ENCODE measurements around the gene CSRP3.

Gene CSRP3

GRCh38 chr11:19199771-19200170, 2.0 kb downstream of the CSRP3 start:
- Histone ChIP-seq H3K27ac (no peak overlapping the region), H3K4me3 (no peak overlapping the region)
- TF ChIP-seq, protein P1, sequence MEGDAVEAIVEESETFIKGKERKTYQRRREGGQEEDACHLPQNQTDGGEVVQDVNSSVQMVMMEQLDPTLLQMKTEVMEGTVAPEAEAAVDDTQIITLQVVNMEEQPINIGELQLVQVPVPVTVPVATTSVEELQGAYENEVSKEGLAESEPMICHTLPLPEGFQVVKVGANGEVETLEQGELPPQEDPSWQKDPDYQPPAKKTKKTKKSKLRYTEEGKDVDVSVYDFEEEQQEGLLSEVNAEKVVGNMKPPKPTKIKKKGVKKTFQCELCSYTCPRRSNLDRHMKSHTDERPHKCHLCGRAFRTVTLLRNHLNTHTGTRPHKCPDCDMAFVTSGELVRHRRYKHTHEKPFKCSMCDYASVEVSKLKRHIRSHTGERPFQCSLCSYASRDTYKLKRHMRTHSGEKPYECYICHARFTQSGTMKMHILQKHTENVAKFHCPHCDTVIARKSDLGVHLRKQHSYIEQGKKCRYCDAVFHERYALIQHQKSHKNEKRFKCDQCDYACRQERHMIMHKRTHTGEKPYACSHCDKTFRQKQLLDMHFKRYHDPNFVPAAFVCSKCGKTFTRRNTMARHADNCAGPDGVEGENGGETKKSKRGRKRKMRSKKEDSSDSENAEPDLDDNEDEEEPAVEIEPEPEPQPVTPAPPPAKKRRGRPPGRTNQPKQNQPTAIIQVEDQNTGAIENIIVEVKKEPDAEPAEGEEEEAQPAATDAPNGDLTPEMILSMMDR (IDR thresholded peaks at IDR 0.05), result no peak
- no peak for DNase-seq (ENCODE audit: low spot score)

GRCh38 chr11:19199048-19199447, 2.7 kb downstream of the CSRP3 start:
- Histone ChIP-seq H3K27ac (no peak overlapping the region), H3K4me3 (no peak overlapping the region)
- no peak for DNase-seq (ENCODE audit: low spot score)
- TF ChIP-seq, protein P1 (IDR thresholded peaks at IDR 0.05), result no peak

- DNase-seq (ENCODE audit: low spot score), result no peak
- Histone ChIP-seq H3K4me3 (no peak overlapping the region), H3K27ac (no peak overlapping the region)
- TF ChIP-seq, protein P1 (IDR thresholded peaks at IDR 0.05), result no peak
These were observed 5.4 kb downstream of the CSRP3 start for GRCh38 chr11:19196432-19196831.

DNA sequence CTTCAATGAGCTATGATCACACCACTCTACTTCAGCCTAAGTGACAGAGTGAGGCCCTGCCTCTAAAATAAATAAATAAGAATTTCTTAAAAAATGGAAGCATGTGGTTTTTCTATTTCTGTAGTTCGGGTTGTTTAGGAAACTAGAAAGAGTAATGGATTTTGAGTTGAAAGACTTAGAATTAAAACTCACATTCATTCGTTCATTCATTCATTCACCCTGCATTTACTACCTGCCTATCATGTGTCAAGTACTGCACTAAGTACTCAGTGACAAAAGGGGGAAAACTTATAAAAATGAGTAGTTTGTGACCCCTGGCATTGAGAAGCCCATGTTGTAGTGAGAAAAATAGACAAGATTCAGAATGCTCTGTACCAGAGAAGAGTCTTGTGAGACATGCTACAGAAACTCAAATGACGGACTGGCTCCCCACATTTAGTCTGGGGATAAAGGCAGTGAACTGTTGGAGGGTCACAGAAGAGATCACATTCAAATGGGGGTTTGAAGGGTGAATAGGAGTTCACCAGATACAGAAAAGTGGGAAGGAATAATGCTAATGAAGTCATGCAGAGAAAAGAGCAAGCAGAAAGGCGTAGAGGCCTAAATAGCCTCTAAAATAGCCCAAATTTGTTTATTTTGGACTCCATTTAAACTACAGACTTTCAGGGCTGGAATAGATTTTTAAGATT, 7.0 kb downstream of the CSRP3 start:
- DNase-seq (ENCODE audit: low spot score), result no peak
- Histone ChIP-seq H3K27ac (no peak overlapping the region), H3K4me3 (no peak overlapping the region)
- TF ChIP-seq, protein P1 (IDR thresholded peaks at IDR 0.05), result no peak

DNA sequence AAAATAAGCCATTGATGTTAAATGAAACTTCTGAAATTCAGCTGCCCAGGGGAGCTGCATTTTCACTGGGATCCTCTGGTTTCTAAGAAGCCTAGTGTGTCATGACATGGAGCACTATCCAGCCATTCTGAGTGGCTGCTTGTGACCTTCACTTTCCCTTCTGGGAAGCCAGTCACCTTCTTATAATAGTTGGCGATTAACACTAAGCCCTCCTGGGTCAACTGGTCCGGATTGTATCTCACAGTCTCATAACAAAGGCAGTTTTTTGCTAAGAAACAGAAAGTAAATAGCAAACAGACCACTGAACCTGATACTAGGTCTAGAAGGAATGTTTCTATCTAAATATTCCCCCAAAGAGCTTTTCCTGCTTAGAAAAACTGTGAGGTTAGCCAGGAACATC, 7.9 kb downstream of the CSRP3 start:
- Histone ChIP-seq H3K4me3 (no peak overlapping the region), H3K27ac (no peak overlapping the region)
- DNase-seq (ENCODE audit: low spot score), result no peak
- TF ChIP-seq, protein P1 (IDR thresholded peaks at IDR 0.05), result no peak

DNA sequence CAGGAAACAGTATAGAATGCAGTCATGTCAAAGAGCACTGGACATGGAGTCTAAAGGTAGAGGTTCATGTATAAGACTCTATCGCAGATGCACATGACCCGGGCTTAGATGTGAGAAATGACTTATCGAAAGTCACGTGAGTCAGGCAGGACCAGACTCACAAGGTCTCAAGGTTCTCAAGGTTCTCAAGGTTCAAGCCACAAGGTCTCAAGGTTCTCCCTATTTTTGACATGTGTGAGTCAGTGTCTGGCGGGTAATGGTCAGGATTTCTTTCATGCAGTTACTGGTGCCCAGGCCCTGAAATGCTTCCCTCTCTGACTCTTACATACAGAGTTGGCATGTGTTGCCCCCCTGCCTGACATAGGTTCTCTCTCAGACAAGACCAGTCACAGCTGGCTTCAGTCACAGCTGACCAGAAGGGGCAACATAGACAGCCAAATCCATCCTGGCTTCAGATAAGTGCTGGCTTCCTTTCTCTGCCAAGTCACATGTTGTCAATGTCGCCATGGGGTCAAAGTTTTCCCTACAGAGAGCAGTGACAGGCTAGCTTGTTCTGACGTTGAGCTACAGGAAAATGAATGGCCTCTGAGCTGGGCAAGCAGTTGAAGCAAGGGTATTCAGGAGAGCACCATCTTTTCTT, 10.1 kb downstream of the CSRP3 start:
- H3K4me3 ChIP-seq, result no peak overlapping the region
- H3K27ac ChIP-seq, result no peak overlapping the region
- TF ChIP-seq, protein P1 (IDR thresholded peaks at IDR 0.05), result no peak
- no peak for DNase-seq (ENCODE audit: low spot score)

DNA sequence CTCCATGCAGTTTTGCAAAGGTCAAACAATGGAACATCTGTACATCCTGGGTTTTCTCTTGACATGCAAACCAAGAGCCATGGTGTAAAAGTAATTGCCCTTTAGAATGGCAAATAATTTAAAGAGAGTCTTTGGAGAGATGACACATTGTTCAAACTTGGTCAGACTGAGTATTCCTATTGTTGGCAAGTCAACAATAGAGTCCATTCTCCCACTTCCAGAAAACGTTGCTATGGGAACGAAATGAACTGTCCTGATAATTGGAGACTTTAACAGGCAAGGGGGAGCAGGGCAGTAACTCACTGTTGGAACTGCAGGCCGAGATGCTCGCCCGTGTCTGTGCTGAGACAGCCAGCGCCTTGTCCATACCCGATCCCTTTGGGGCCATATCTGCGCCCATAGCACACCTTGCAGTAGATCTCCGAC, 13.9 kb downstream of the CSRP3 start:
- Histone ChIP-seq H3K27ac (no peak overlapping the region), H3K4me3 (no peak overlapping the region)
- no peak for DNase-seq (ENCODE audit: low spot score)
- TF ChIP-seq, protein P1 (IDR thresholded peaks at IDR 0.05), result no peak
